Neural progenitor cell (in vitro differentiated cells): ENCODE data around the gene SPDYE6. TPM values are rescaled to one million over a fixed set of nuclear protein-coding genes. Genes with fewer than 3 reads are reported as not detected.
A peak's percentile ranks its signal among the peaks of the same experiment; 100 is the strongest.
"Not testable (repeated sequence)": the region's sequence is repeated elsewhere in the genome, so short reads cannot be mapped to it uniquely, and the experiment has no call there.

Source experiments
- DNase-seq: peaks from one replicate; pipeline ENCODE4 v3.0.0-alpha.2; 2016; ENCODE audit warnings: low spot score
- H2AFZ ChIP-seq: fragments of 200-600 bp; sonication (generic); replicated peaks from 2 replicates; pipeline ENCODE4 v1.6.1; 2016; ENCODE audit warnings: antibody characterized with exemption
- H3F3A ChIP-seq: fragments of 200-600 bp; sonication (generic); 2 replicates; pipeline ENCODE4 v1.6.1; 2016; ENCODE audit warnings: antibody characterized with exemption, low read depth
- H3K27ac ChIP-seq: fragments of 200-600 bp; sonication (generic); 2 replicates; pipeline ENCODE4 v1.5.1; 2016; ENCODE audit warnings: mild to moderate bottlenecking
- H3K27me3 ChIP-seq: fragments of 200-600 bp; sonication (generic); 2 replicates; pipeline ENCODE4 v1.6.1; 2016; ENCODE audit warnings: mild to moderate bottlenecking, moderate library complexity
- H3K36me3 ChIP-seq: fragments of 200-600 bp; sonication (generic); 2 replicates; pipeline ENCODE4 v1.5.1; 2016
- H3K4me1 ChIP-seq: fragments of 200-600 bp; sonication (generic); 2 replicates; pipeline ENCODE4 v1.6.1; 2016; ENCODE audit warnings: mixed run types
- H3K4me2 ChIP-seq: fragments of 200-600 bp; sonication (generic); 2 replicates; pipeline ENCODE4 v1.6.1; 2016
- H3K4me3 ChIP-seq: fragments of 200-600 bp; sonication (generic); 2 replicates; pipeline ENCODE4 v1.5.1; 2016
- H3K79me2 ChIP-seq: fragments of 200-600 bp; sonication (generic); 2 replicates; pipeline ENCODE4 v1.6.1; 2016; ENCODE audit warnings: low read depth
- H3K9ac ChIP-seq: fragments of 200-600 bp; sonication (generic); 2 replicates; pipeline ENCODE4 v1.6.1; 2016
- H3K9me3 ChIP-seq: fragments of 200-600 bp; sonication (generic); 2 replicates; pipeline ENCODE4 v1.5.1; 2016; ENCODE audit warnings: low read depth
- H4K20me1 ChIP-seq: fragments of 200-600 bp; sonication (generic); 2 replicates; pipeline ENCODE4 v1.6.1; 2016; ENCODE audit warnings: low read depth
- H3K27ac Mint-ChIP-seq: 3 replicates; pipeline ENCODE4 v1.8.0; 2021; ENCODE audit warnings: mixed read lengths
- H3K27me3 Mint-ChIP-seq: 2 replicates; pipeline ENCODE4 v1.8.0; 2022; ENCODE audit warnings: low read depth, mild to moderate bottlenecking, inconsistent platforms, moderate library complexity, mixed read lengths; ENCODE audit not compliant: insufficient read depth
- H3K36me3 Mint-ChIP-seq: 3 replicates; pipeline ENCODE4 v1.8.0; 2021; ENCODE audit warnings: mixed read lengths
- H3K4me1 Mint-ChIP-seq: 3 replicates; pipeline ENCODE4 v1.8.0; 2021; ENCODE audit warnings: mixed read lengths
- H3K4me3 Mint-ChIP-seq: 3 replicates; pipeline ENCODE4 v1.8.0; 2021; ENCODE audit warnings: mild to moderate bottlenecking, moderate library complexity, mixed read lengths
- H3K9me3 Mint-ChIP-seq: 3 replicates; pipeline ENCODE4 v1.8.0; 2020; ENCODE audit warnings: mixed read lengths
- CTCF ChIP-seq: fragments of 200-600 bp; sonication (generic); IDR thresholded peaks from 2 replicates; pipeline ENCODE4 v1.5.1; 2017; ENCODE audit warnings: antibody characterized with exemption, mild to moderate bottlenecking
- EZH2 ChIP-seq: fragments of 200-600 bp; sonication (generic); IDR thresholded peaks from 2 replicates; pipeline ENCODE4 v1.6.1; 2017; ENCODE audit warnings: antibody characterized with exemption, mild to moderate bottlenecking, moderate library complexity
- EZH2phosphoT487 ChIP-seq: fragments of 200-600 bp; sonication (generic); IDR thresholded peaks from 2 replicates; pipeline ENCODE4 v1.6.1; 2017; ENCODE audit warnings: antibody characterized with exemption
- total RNA-seq: library from RNA; depleted of rRNA; stranded (reverse); fragments of >200 nt; gene quantifications from 2 replicates; pipeline ENCODE4 v1.2.3, GENCODE V29; 2015; ENCODE audit warnings: low replicate concordance

The SPDYE6 gene
- total RNA-seq, 1 donor from 2014 or later = not detected

GRCh38 chr7:102303669-102304422, 52.4 kb downstream of the SPDYE6 start:
- no peaks in the 10 kb centered on the region for H3K79me2 ChIP-seq
- DNase-seq = peak; percentile 1
- H3K36me3 ChIP-seq = no peaks in the 10 kb centered on the region
- peaks cover 2% of the 10 kb centered on the region for H3K27me3 Mint-ChIP-seq
- no peak overlapping the region for H3K4me3 ChIP-seq
- no peaks in the 10 kb centered on the region for H3K9me3 Mint-ChIP-seq
- no peak overlapping the region for H2AFZ ChIP-seq
- H3K4me1 ChIP-seq = peaks cover 11% of the 10 kb centered on the region
- peaks cover 44% of the 10 kb centered on the region for H4K20me1 ChIP-seq
- H3K4me2 ChIP-seq = no peak overlapping the region
- H3K27ac ChIP-seq = no peak overlapping the region
- no peak overlapping the region for H3K27ac Mint-ChIP-seq
- no peak overlapping the region for H3K4me3 Mint-ChIP-seq
- no peaks in the 10 kb centered on the region for H3K9me3 ChIP-seq
- no peak overlapping the region for H3K9ac ChIP-seq
- H3K4me1 Mint-ChIP-seq = peaks cover 6% of the 10 kb centered on the region
- no peak for TF ChIP-seq EZH2phosphoT487
- TF ChIP-seq CTCF = no peak
- TF ChIP-seq EZH2 = no peak
- H3K27me3 ChIP-seq = peaks cover 18% of the 10 kb centered on the region
- peaks cover 2% of the 10 kb centered on the region for H3K36me3 Mint-ChIP-seq
- no peaks in the 10 kb centered on the region for H3F3A ChIP-seq

GRCh38 chr7:102302025-102302424, 54.2 kb downstream of the SPDYE6 start:
- Histone ChIP-seq H4K20me1 (peaks cover 45% of the 10 kb centered on the region), H3K4me3 (no peak overlapping the region), H2AFZ (no peak overlapping the region), H3K4me1 (peaks cover 5% of the 10 kb centered on the region), H3K27ac (no peak overlapping the region), H3K9me3 (no peaks in the 10 kb centered on the region), H3K9ac (no peak overlapping the region), H3K79me2 (no peaks in the 10 kb centered on the region), H3K27me3 (peaks cover 18% of the 10 kb centered on the region), H3K36me3 (no peaks in the 10 kb centered on the region), H3K4me2 (no peak overlapping the region), H3F3A (no peaks in the 10 kb centered on the region)
- Mint-ChIP-seq H3K27ac (no peak overlapping the region), H3K36me3 (peaks cover 2% of the 10 kb centered on the region), H3K27me3 (peaks cover 2% of the 10 kb centered on the region), H3K4me1 (peaks cover 2% of the 10 kb centered on the region), H3K9me3 (no peaks in the 10 kb centered on the region), H3K4me3 (no peak overlapping the region)
- TF ChIP-seq EZH2 (no peak), EZH2phosphoT487 (no peak), CTCF (no peak)
- DNase-seq = no peak

- H3K27ac ChIP-seq, H3K9ac ChIP-seq, H3K9me3 ChIP-seq, H3K4me1 ChIP-seq, H3K4me3 ChIP-seq, H3F3A ChIP-seq, H3K36me3 ChIP-seq, H3K9me3 Mint-ChIP-seq, DNase-seq, H3K27me3 Mint-ChIP-seq, H3K36me3 Mint-ChIP-seq, H3K4me3 Mint-ChIP-seq, H3K4me1 Mint-ChIP-seq, H3K4me2 ChIP-seq, H3K79me2 ChIP-seq: not testable (repeated sequence)
- peaks cover 45% of the 10 kb centered on the region for H4K20me1 ChIP-seq
- H3K27me3 ChIP-seq = peaks cover 18% of the 10 kb centered on the region
- H2AFZ ChIP-seq = peak overlapping the region; percentile 17
- peak overlapping the region; percentile 37 for H3K27ac Mint-ChIP-seq
These were observed 54.9 kb downstream of the SPDYE6 start for GRCh38 chr7:102301367-102301766.

- peak; percentile 85 for DNase-seq
- Mint-ChIP-seq H3K36me3 (peaks cover 3% of the 10 kb centered on the region), H3K27me3 (peaks cover under 1% of the 10 kb centered on the region), H3K4me3 (no peak overlapping the region), H3K4me1 (peaks cover 8% of the 10 kb centered on the region), H3K9me3 (no peaks in the 10 kb centered on the region), H3K27ac (no peak overlapping the region)
- H4K20me1 ChIP-seq = peaks cover 49% of the 10 kb centered on the region
- peak overlapping the region; percentile 31 for H3K4me2 ChIP-seq
- H3K36me3 ChIP-seq = no peaks in the 10 kb centered on the region
- no peaks in the 10 kb centered on the region for H3K79me2 ChIP-seq
- no peak overlapping the region for H3K9ac ChIP-seq
- H3K9me3 ChIP-seq = no peaks in the 10 kb centered on the region
- no peak for TF ChIP-seq EZH2
- peak; percentile 71 for TF ChIP-seq CTCF
- no peak overlapping the region for H3K27ac ChIP-seq
- H3K4me1 ChIP-seq = no peaks in the 10 kb centered on the region
- H3K27me3 ChIP-seq = peaks cover 18% of the 10 kb centered on the region
- no peaks in the 10 kb centered on the region for H3F3A ChIP-seq
- H3K4me3 ChIP-seq = no peak overlapping the region
- peak overlapping the region; percentile 17 for H2AFZ ChIP-seq
These were observed 55.5 kb downstream of the SPDYE6 start for GRCh38 chr7:102300643-102301221.
